NOMO-1 treated with dmso at 0.1 percent for 144 hours (cell line): ENCODE measurements around the gene ANKEF1.

Experiments
- DNase-seq: peaks from one replicate; lab custom pipeline; 2025; ENCODE audit not compliant: unreplicated experiment; lab: John Stamatoyannopoulos, UW

The ANKEF1 gene

GRCh38 chr20:10078403-10078802, 43.6 kb downstream of the ANKEF1 start:
- DNase-seq = no peak

- DNase-seq = no peak
Observed at GRCh38 chr20:10079964-10080363, 45.2 kb downstream of the ANKEF1 start.

DNA sequence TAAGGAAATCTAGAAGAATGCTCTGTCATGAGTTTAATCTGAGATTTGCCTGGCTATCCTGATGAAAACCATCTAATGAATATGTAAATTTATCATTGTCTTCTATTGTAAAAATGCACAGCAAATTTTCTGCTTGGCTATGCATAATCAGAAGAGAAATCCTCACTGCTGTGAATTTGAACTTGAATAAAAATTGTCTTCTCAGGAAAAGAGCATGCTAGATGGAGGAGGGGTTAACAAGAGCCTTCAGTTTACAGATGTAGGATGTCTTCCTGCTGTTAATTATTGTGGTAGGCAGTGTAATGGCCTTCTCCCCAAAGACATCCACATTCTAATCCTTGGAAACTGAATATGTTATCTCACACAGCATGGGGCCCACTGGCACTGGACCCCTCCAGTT, 45.8 kb downstream of the ANKEF1 start:
- no peak for DNase-seq

- no peak for DNase-seq
Observed at GRCh38 chr20:10089871-10090587, 55.2 kb downstream of the ANKEF1 start.

DNA sequence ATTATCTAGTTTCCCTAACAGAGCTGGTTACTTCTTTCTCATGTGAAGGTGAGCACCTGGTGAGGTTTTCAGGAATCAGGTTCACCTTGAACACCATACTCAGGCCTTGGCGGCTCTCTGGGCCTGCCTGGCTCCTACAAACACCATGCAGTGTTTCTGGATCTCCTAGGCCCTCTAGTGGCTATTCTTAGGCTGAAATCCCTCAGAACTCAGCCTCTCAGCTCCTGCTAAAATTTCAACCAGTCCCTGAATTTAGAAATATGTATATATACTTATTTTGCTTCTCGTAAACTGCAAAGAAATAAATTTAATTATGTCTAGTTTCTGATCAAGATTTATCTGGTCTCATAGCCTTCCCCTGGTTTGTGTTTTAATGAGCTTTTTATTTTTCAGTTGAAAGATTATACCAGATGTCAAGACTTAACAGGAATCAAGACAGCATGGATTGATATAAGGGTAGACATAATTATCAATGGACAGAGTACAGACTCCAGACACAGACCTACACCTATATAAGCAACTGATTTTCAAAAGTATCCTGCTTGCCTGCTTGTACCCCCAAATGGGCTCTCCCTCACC, 55.9 kb downstream of the ANKEF1 start:
- no peak for DNase-seq

DNA sequence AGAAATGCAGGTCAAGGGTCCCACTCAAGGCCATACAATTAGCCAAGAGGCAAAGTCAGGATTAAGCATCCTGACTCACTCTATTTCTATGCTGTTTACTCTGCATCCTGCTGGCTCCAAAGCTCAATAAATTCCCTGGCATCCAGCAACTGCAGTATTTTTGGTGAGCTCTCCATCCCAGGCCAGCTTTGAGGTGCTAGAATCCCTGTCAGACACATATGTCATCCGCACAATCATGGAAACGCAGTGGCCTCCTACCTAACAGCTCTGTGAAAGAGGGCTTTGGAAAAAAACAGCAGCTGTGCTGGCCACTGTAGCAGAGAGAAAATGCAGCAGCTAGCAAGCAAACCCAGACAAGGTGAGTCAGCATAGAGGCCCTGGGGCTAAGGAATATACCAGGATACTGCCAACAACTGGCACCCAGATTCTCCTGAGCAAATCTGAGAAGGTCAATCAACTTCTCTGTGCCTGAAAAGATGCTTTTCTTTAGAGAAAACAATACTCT, 58.4 kb downstream of the ANKEF1 start:
- DNase-seq = no peak

DNA sequence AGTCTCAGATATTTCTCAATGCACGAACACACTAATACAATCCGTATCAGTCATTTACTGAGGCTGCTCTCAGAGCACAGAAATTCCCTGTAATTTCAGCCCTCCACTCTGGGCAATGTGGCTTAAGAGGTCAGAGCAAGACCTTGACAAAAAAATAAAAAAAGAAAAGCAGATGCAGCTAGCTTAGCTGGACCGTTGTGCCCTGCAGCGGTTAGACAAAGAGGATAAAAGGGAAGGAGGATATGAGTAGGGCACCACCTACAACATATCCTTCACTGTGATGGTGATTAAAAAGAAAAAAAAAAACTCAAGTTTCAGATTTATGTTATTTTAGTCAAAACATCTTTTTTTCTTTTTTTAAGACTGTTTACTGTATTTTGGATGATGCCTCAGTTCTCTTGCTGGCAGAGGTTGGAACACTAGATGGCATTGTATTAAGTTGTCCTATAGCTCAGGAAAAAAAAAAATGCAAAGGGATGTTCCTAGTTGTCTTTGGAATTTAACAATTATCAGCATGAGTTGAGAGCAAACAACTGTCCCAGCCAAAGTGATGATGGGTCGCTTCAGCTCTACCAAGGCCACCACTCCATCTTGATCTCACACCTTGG, 59.9 kb downstream of the ANKEF1 start:
- DNase-seq = no peak

GRCh38 chr20:10096790-10097189, 62.0 kb downstream of the ANKEF1 start:
- DNase-seq = no peak

DNA sequence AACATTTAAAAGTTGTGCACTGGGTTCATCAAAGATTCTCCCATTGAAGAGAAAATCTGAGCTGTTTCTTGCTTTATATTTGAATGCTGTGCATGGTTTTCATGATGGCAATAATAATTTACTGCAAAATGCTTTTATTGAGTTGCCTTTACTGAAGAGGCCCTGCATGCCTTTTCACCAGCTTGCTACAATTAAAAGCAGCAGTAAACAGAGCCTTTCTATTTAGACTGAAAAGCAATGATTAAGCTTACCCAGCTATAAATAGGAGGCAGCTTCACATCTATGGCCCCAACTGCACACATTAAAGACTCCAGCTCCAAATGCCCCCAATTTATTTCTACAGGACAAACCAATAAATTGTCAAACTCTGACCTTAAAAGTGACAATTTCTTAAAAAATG, 70.3 kb downstream of the ANKEF1 start:
- peak; percentile 20 for DNase-seq
